Effector memory CD4-positive, alpha-beta T cell (primary cell): Measurements from ENCODE around the gene TRMT61A.

Source experiments
- DNase-seq, 3 donors: peaks; one replicate each; pipeline ENCODE4 v3.0.0-alpha.2; 2020
- H3K27ac ChIP-seq: 2 replicates; pipeline ENCODE4 v1.7.0; 2013; ENCODE audit warnings: mild to moderate bottlenecking, low read length, moderate library complexity; ENCODE audit not compliant: insufficient read depth, poor library complexity, severe bottlenecking
- H3K27me3 ChIP-seq: replicated peaks from 2 replicates; pipeline ENCODE4 v1.7.0; 2013; ENCODE audit warnings: mild to moderate bottlenecking, low read length; ENCODE audit not compliant: insufficient read depth, control insufficient read depth, poor library complexity, severe bottlenecking
- H3K36me3 ChIP-seq: 2 replicates; pipeline ENCODE4 v1.7.0; 2013; ENCODE audit warnings: mild to moderate bottlenecking, low read length, moderate library complexity; ENCODE audit not compliant: control insufficient read depth, insufficient read depth
- H3K4me1 ChIP-seq: 2 replicates; pipeline ENCODE4 v1.7.0; 2013; ENCODE audit warnings: low read length, mild to moderate bottlenecking; ENCODE audit not compliant: control insufficient read depth, insufficient read depth, poor library complexity, severe bottlenecking
- H3K4me3 ChIP-seq: 2 replicates; pipeline ENCODE4 v1.7.0; 2013; ENCODE audit warnings: low read length, low read depth, mild to moderate bottlenecking; ENCODE audit not compliant: insufficient read depth, poor library complexity, severe bottlenecking
- H3K9me3 ChIP-seq: 2 replicates; pipeline ENCODE4 v1.7.0; 2013; ENCODE audit warnings: mild to moderate bottlenecking, low read length, moderate library complexity; ENCODE audit not compliant: control insufficient read depth

TRMT61A gene

GRCh38 chr14:103548463-103549351, 19.7 kb downstream of the TRMT61A start:
- Histone ChIP-seq H3K4me1 (no peaks in the 10 kb centered on the region), H3K4me3 (no peak overlapping the region), H3K27me3 (no peaks in the 10 kb centered on the region), H3K27ac (no peak overlapping the region), H3K36me3 (no peaks in the 10 kb centered on the region), H3K9me3 (no peaks in the 10 kb centered on the region)
- DNase-seq: no peak

GRCh38 chr14:103549361-103550311, 20.6 kb downstream of the TRMT61A start:
- Histone ChIP-seq H3K4me3 (no peak overlapping the region), H3K36me3 (no peaks in the 10 kb centered on the region), H3K4me1 (no peaks in the 10 kb centered on the region), H3K9me3 (no peaks in the 10 kb centered on the region), H3K27me3 (no peaks in the 10 kb centered on the region), H3K27ac (no peak overlapping the region)
- DNase-seq: no peak

GRCh38 chr14:103550451-103551337, 21.7 kb downstream of the TRMT61A start:
- DNase-seq: no peak
- Histone ChIP-seq H3K9me3 (no peaks in the 10 kb centered on the region), H3K4me3 (no peak overlapping the region), H3K27me3 (no peaks in the 10 kb centered on the region), H3K4me1 (no peaks in the 10 kb centered on the region), H3K27ac (no peak overlapping the region), H3K36me3 (no peaks in the 10 kb centered on the region)

GRCh38 chr14:103551338-103551762, 22.4 kb downstream of the TRMT61A start:
- no peaks in the 10 kb centered on the region for H3K27me3 ChIP-seq
- no peaks in the 10 kb centered on the region for H3K9me3 ChIP-seq
- H3K27ac ChIP-seq: no peak overlapping the region
- DNase-seq: no peak
- H3K4me1 ChIP-seq: no peaks in the 10 kb centered on the region
- no peaks in the 10 kb centered on the region for H3K36me3 ChIP-seq
- no peak overlapping the region for H3K4me3 ChIP-seq

- DNase-seq: no peak
- H3K4me1 ChIP-seq: no peaks in the 10 kb centered on the region
- no peaks in the 10 kb centered on the region for H3K9me3 ChIP-seq
- H3K27ac ChIP-seq: no peak overlapping the region
- H3K4me3 ChIP-seq: no peak overlapping the region
- H3K36me3 ChIP-seq: no peaks in the 10 kb centered on the region
- H3K27me3 ChIP-seq: no peaks in the 10 kb centered on the region
Measured at GRCh38 chr14:103552011-103552845, 23.2 kb downstream of the TRMT61A start.

- Histone ChIP-seq H3K27me3 (no peaks in the 10 kb centered on the region), H3K27ac (no peak overlapping the region), H3K36me3 (no peaks in the 10 kb centered on the region), H3K4me3 (no peak overlapping the region), H3K4me1 (no peaks in the 10 kb centered on the region), H3K9me3 (no peaks in the 10 kb centered on the region)
- DNase-seq: no peak
Measured at GRCh38 chr14:103552846-103553210, 23.8 kb downstream of the TRMT61A start.

GRCh38 chr14:103555559-103556337, 26.8 kb downstream of the TRMT61A start:
- no peak overlapping the region for H3K27ac ChIP-seq
- H3K4me1 ChIP-seq: peaks cover 5% of the 10 kb centered on the region
- peaks cover 14% of the 10 kb centered on the region for H3K36me3 ChIP-seq

GRCh38 chr14:103556946-103557758, 28.2 kb downstream of the TRMT61A start:
- peaks cover 14% of the 10 kb centered on the region for H3K36me3 ChIP-seq
- peaks cover 16% of the 10 kb centered on the region for H3K4me1 ChIP-seq
- H3K27me3 ChIP-seq: no peaks in the 10 kb centered on the region
- no peak overlapping the region for H3K27ac ChIP-seq
- no peak for DNase-seq
- no peaks in the 10 kb centered on the region for H3K9me3 ChIP-seq
- no peak overlapping the region for H3K4me3 ChIP-seq

More at GRCh38 chr14:103555559-103556337, 26.8 kb downstream of the TRMT61A start:
- H3K9me3 ChIP-seq: no peaks in the 10 kb centered on the region
- DNase-seq: no peak
- no peak overlapping the region for H3K4me3 ChIP-seq
- H3K27me3 ChIP-seq: no peaks in the 10 kb centered on the region
